ENCODE results near the gene ERC2.

- TF ChIP-seq GLI2 (tag by site-specific recombination; IDR thresholded peaks at IDR 0.05; ENCODE audit: borderline replicate concordance, low read depth) (no peak), GFI1B (tag by site-specific recombination; IDR thresholded peaks at IDR 0.05) (no peak), ZSCAN5A (tag by site-specific recombination; IDR thresholded peaks at IDR 0.05) (no peak), CTCF (tag by site-specific recombination; IDR thresholded peaks at IDR 0.05) (no peak), ZBTB7A (tag by site-specific recombination; IDR thresholded peaks at IDR 0.05; ENCODE audit: low read depth) (no peak), KLF16 (tag by site-specific recombination; IDR thresholded peaks at IDR 0.05) (no peak)
Measured at GRCh38 chr3:55659701-55660100, 808.6 kb downstream of the ERC2 start.

Data from HEK293 (cell line).